Transverse colon (tissue), 4 donors: ENCODE results near the gene CUTC. TPM values are rescaled to one million over a fixed set of nuclear protein-coding genes. Genes with fewer than 3 reads are reported as not detected.

Experiments used
- DNase-seq: peaks from one replicate; pipeline ENCODE4 v3.0.0-alpha.2; 2019
- H3K27ac ChIP-seq, 4 donors: fragments of 200-600 bp; sonication (generic); 2 replicates each; pipeline ENCODE4 v1.5.1; 2016 to 2018; ENCODE audit warnings: inconsistent platforms in 4 of 4
- H3K27me3 ChIP-seq: fragments of 200-600 bp; sonication (generic); 2 replicates; pipeline ENCODE4 v1.5.1; 2017; ENCODE audit warnings: inconsistent platforms
- H3K36me3 ChIP-seq, 4 donors: fragments of 200-600 bp; sonication (generic); 2 replicates each; pipeline ENCODE4 v1.5.1; 2017 to 2019; ENCODE audit warnings: inconsistent platforms in 4 of 4
- H3K4me1 ChIP-seq, 4 donors: fragments of 200-600 bp; sonication (generic); 2 replicates each; pipeline ENCODE4 v1.5.1; 2017 to 2020; ENCODE audit warnings: inconsistent platforms in 4 of 4
- H3K4me3 ChIP-seq, 4 donors: fragments of 200-600 bp; sonication (generic); 1 replicate in 1 of 4; 2 replicates in 3 of 4; pipeline versions ENCODE4 v1.5.1 to v1.6.1; 2017 to 2019; ENCODE audit warnings: inconsistent platforms in 4 of 4
- H3K9me3 ChIP-seq, 2 donors: fragments of 200-600 bp; sonication (generic); 2 replicates each; pipeline ENCODE4 v1.5.1; 2017 to 2019; ENCODE audit warnings: inconsistent platforms in 2 of 2
- CTCF ChIP-seq, 5 experiments: fragments of 200-600 bp in 3 of 5; fragments of 450-650 bp in 2 of 5; sonication (generic) in 3 of 5; IDR thresholded peaks; 1 replicate in 2 of 5; 2 replicates in 3 of 5; pipeline ENCODE4 v1.5.1; 2016 to 2017; ENCODE audit warnings: antibody characterized with exemption in 5 of 5, inconsistent platforms in 3 of 5, mild to moderate bottlenecking in 2 of 5, moderate library complexity in 1 of 5
- EP300 ChIP-seq: sonication (generic); formaldehyde crosslinking; IDR thresholded peaks from one replicate; pipeline ENCODE4 v1.6.1; 2017; ENCODE audit warnings: antibody characterized with exemption, low read depth
- POLR2A ChIP-seq: fragments of 450-650 bp; IDR thresholded peaks from one replicate; pipeline ENCODE4 v1.6.1; 2016; ENCODE audit warnings: antibody characterized with exemption, mild to moderate bottlenecking, moderate library complexity
- POLR2AphosphoS5 ChIP-seq, 3 donors: sonication (generic); formaldehyde crosslinking; IDR thresholded peaks; one replicate each; pipeline ENCODE4 v1.6.1; 2016; ENCODE audit warnings: antibody characterized with exemption in 3 of 3
- WGBS, 2 donors: methylation state at CpG; one replicate each; pipeline ENCODE4 v1.1.5; 2018; ENCODE audit warnings: low coverage in 1 of 2; 5-methylcytosine and 5-hydroxymethylcytosine counted together
- in situ Hi-C, 4 donors: fragments of 200-750 bp; cut with MboI; loops; one replicate each; pipeline versions ENCODE4 v1.15.0 to v1.15.1; 2017; ENCODE audit warnings: low sequenced_read_pairs in 3 of 4, low pct_ligation_motif_present in 1 of 4, low pct_unique_long_range_greater_than_20kb in 1 of 4
- intact Hi-C: fragments of 100-400 bp; cut with DNase I; formaldehyde crosslinking; loops from one replicate; pipeline ENCODE4 v1.15.1; 2023; ENCODE audit warnings: low total_unique reads
- total RNA-seq, 4 donors: library from RNA; depleted of rRNA; stranded (reverse); fragments of >200 nt; gene quantifications; one replicate each; pipeline ENCODE4 v1.1.0, GENCODE V29; 2016

The CUTC gene
- total RNA-seq = 10 to 100 TPM in 3 of 4 donors, 1 to 10 TPM in 1; 6.7 to 27.9 (median 18.5) TPM

- TF ChIP-seq CTCF (IDR thresholded peaks at IDR 0.05) (peak; percentile 48 to 74 (median 60)), POLR2AphosphoS5 (IDR thresholded peaks at IDR 0.05) (peak; percentile 81 to 91 (median 86)), POLR2A (peak; percentile 79), EP300 (no peak)
- H3K4me1 ChIP-seq = peaks cover 0 to 31% (median 9%) of the 10 kb centered on the region in 4 donors
- H3K27me3 ChIP-seq = no peaks in the 10 kb centered on the region
- H3K27ac ChIP-seq = peak within 1 kb of the TSS; percentile 94 to 97 (median 95)
- H3K36me3 ChIP-seq = peaks cover 0 to 20% (median 2%) of the 10 kb centered on the region in 4 donors
- H3K4me3 ChIP-seq = peak within 1 kb of the TSS; percentile 74 to 95 (median 86)
- intact Hi-C loops = no loop called here
- DNase-seq = peak; percentile 98
- 1% methylated on average over 55 of the region's 73 CpGs; no CpG with 5 or more reads in 1 of the 2 donors for WGBS, 2 donors
- in situ Hi-C loops = no loop called here
- H3K9me3 ChIP-seq = no peaks in the 10 kb centered on the region
Measured at GRCh38 chr10:99732033-99732842, at the start of gene CUTC, which contains the start of gene COX15. Gene CUTC (plus strand): TSS chr10:99732234. CDS start chr10:99732349, 115 bp downstream. Gene COX15 (minus strand): TSS chr10:99732127. CDS start chr10:99732049, 78 bp downstream.

DNA sequence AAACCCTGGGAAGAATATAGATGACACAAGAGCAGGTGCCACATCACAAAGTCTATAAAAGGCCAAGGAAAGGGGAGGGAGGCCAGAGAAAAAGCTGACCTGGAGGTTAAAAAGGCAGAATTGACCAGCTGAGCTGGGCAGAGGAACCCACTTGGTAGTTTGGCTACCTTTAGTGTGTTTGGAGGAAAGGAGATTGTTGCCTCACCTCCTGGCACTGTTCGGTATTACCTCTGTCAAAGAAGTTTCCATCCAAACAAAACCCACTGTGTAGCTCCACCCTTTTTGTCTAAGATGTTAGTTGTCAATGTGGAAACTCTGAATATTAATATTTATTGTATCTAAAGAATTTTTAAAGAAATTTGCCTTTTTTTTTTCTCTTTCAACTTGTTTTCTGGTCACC lies 49.3 kb upstream of the CUTC start:
- TF ChIP-seq EP300 (no peak), CTCF (IDR thresholded peaks at IDR 0.05) (peak in 4 of 5 experiments; percentile 10 to 35 (median 25))
- Histone ChIP-seq H3K27me3 (no peaks in the 10 kb centered on the region), H3K27ac (peak overlapping the region; percentile 10 to 47 (median 36)), H3K36me3 (no peaks in the 10 kb centered on the region), H3K4me3 (no peak overlapping the region), H3K9me3 (no peaks in the 10 kb centered on the region), H3K4me1 (peaks cover 0 to 18% (median 6%) of the 10 kb centered on the region in 4 donors)
- in situ Hi-C loops = no loop called here
- DNase-seq = no peak
- WGBS, 2 donors = 33 to 46% methylated on average over 1 of the region's 1 CpG
- intact Hi-C loops = no loop called here

- intact Hi-C loops (no loop called here), in situ Hi-C loops (no loop called here)
- H3K4me3 ChIP-seq = no peak overlapping the region
- DNase-seq = no peak
- H3K4me1 ChIP-seq = peaks cover 0 to 18% (median 6%) of the 10 kb centered on the region in 4 donors
- TF ChIP-seq CTCF (IDR thresholded peaks at IDR 0.05) (no peak), EP300 (no peak), POLR2AphosphoS5 (IDR thresholded peaks at IDR 0.05) (no peak), POLR2A (no peak)
- H3K36me3 ChIP-seq = no peaks in the 10 kb centered on the region
- no peaks in the 10 kb centered on the region for H3K27me3 ChIP-seq
- H3K27ac ChIP-seq = peak overlapping the region; percentile 36 to 64 (median 58)
- 40 to 43% methylated on average over 2 of the region's 2 CpGs for WGBS, 2 donors
- no peaks in the 10 kb centered on the region for H3K9me3 ChIP-seq
Measured at GRCh38 chr10:99685597-99685967, 46.5 kb upstream of the CUTC start.

DNA sequence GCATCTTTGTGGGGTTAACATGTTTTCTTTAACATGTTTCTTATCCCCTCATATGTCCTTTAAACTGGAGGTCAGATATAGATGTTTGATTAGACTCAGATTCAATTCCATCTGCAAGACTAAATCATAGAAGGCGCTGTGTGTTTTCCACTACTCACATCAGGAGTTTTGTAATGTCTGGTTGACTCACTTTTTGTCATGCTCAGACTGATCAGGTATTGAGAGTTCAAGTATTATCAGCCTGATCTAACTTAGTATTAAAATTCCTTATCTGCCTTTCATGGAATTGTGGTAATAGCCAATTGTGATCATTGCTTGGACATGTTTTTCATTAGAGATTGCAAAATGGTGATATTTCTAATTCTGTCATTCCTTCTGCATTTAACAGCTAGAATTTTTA lies 42.6 kb upstream of the CUTC start:
- Histone ChIP-seq H3K27me3 (no peaks in the 10 kb centered on the region), H3K4me3 (no peak overlapping the region), H3K9me3 (no peaks in the 10 kb centered on the region), H3K36me3 (peaks cover 0 to 17% (median 0%) of the 10 kb centered on the region in 4 donors), H3K27ac (no peak overlapping the region), H3K4me1 (peaks cover 0 to 10% (median 3%) of the 10 kb centered on the region in 4 donors)
- intact Hi-C loops (no loop called here), in situ Hi-C loops (no loop called here)
- 97 to 100% methylated on average over 1 of the region's 1 CpG for WGBS, 2 donors
- TF ChIP-seq POLR2AphosphoS5 (IDR thresholded peaks at IDR 0.05) (no peak), CTCF (IDR thresholded peaks at IDR 0.05) (no peak), EP300 (no peak), POLR2A (no peak)
- no peak for DNase-seq
